NCI-H2227 treated with DMSO at 0.1 percent for 48 hours (cell line): ENCODE measurements around the gene PXDN.
"Not testable (repeated sequence)": the region's sequence is repeated elsewhere in the genome, so short reads cannot be mapped to it uniquely, and the experiment has no call there.

Experiments used
- DNase-seq: peaks from one replicate; lab custom pipeline; 2025; lab: John Stamatoyannopoulos, UW

Gene PXDN, protein sequence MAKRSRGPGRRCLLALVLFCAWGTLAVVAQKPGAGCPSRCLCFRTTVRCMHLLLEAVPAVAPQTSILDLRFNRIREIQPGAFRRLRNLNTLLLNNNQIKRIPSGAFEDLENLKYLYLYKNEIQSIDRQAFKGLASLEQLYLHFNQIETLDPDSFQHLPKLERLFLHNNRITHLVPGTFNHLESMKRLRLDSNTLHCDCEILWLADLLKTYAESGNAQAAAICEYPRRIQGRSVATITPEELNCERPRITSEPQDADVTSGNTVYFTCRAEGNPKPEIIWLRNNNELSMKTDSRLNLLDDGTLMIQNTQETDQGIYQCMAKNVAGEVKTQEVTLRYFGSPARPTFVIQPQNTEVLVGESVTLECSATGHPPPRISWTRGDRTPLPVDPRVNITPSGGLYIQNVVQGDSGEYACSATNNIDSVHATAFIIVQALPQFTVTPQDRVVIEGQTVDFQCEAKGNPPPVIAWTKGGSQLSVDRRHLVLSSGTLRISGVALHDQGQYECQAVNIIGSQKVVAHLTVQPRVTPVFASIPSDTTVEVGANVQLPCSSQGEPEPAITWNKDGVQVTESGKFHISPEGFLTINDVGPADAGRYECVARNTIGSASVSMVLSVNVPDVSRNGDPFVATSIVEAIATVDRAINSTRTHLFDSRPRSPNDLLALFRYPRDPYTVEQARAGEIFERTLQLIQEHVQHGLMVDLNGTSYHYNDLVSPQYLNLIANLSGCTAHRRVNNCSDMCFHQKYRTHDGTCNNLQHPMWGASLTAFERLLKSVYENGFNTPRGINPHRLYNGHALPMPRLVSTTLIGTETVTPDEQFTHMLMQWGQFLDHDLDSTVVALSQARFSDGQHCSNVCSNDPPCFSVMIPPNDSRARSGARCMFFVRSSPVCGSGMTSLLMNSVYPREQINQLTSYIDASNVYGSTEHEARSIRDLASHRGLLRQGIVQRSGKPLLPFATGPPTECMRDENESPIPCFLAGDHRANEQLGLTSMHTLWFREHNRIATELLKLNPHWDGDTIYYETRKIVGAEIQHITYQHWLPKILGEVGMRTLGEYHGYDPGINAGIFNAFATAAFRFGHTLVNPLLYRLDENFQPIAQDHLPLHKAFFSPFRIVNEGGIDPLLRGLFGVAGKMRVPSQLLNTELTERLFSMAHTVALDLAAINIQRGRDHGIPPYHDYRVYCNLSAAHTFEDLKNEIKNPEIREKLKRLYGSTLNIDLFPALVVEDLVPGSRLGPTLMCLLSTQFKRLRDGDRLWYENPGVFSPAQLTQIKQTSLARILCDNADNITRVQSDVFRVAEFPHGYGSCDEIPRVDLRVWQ (N-terminal part only)

DNA sequence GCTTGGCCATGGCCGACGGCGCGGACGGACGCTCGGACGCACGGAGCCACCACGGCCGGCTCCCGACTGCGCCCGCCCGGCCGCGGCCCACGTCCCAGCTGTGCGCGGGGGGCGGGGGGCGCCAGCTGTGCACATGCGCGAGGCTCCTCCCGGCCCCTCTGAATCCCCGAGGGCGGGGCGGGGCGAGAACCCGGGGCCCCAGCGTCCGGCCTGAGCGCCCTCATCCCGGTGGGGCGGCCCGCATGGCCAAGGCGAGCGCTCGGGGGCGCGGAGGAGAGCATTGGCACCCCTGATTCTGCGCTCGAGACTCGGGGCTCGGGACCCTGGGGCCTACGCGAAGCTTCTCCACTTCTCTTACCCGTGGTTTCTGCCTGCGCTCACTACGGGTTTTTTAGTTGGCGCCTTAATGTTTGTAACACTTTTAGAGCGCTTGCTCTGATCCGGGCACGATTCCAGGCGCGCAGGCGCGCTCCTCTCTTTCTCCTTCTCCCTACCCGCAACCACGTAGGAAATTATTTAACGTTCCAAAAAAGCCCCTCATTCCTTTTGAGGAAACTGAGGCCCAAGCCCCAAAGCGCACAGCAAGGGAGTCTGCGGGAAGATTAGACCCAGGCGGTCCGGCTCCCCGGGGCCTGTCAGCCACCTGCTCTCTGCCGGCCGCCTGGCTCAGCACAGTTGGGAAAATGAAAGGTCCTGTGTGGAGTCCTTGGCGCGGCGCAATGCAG, at the start of gene PXDN:
PXDN (minus strand) TSS at position 70 of the 725 bp plus-strand sequence; CDS start at position 10, 60 bp downstream.
- DNase-seq, result peak; percentile 42

DNA sequence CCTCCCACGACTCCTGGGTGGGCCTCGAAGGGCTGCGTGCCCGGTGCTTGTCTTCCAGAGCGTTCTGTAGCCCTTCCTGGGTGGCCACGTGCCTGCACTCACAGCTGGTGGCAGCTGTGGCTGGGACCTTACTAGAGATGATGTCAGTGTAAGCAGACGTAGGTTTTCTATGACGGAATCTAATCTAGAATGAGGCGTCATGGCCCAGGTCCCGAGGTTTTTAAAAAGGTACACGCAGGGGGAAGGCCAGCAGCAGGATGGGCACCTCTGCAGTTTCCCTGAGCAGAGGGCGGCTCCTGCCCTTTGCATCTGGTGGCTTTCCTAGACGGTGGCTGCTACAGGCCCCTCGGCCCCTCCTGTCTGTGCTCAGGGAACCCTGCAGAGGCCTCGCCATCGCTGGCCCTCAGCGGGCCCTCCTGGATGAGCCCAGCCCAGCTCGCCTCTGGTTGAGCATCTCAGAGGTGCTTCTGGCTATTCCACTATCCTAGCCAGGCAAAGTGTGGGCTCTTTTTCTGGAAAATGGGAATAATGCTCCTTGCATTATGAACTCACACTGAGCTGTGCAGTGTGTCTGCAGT, 49.6 kb upstream of the PXDN start:
- DNase-seq, result no peak

DNA sequence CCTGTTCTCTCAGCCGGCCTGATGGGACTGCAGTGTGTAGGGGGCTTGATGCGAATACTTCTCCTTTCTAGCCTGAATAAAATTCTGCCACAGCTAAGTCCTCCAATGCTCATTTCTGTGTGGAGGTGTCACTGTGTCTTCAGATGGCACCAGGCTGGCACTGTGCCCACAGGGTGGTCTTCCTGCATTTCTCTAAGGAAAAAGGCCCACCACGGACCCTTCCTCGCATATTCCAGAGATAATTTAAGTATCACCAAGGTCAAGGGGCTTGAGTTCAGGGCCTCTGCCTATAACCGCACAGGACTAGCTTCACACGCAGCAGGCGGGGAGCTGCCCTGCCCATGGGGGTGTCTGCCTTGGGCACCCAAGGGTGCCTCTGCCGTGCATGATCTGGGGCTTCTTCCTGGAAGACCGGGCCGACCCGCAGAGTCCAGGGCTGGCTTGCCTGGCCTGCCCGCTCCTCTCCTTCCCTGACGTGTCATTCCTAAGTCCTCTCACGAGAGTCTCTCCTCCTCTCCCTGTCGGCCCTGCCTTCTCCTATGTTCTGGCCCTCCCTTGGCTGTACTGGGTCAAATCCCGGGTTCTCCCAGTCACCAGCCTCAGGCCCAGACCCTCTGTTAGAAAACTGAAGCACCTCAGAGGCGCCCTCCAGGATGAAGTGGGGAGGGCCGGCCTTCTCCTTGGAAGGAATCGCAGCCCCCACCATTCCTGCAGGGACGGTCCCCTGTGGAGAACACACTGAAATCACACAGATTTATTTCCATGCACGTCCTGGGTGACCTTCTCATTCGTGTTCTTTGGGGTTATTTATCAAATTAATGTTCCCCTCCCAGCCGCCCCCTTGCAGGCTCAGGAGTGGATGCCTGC, 48.9 kb upstream of the PXDN start:
- no peak for DNase-seq

DNA sequence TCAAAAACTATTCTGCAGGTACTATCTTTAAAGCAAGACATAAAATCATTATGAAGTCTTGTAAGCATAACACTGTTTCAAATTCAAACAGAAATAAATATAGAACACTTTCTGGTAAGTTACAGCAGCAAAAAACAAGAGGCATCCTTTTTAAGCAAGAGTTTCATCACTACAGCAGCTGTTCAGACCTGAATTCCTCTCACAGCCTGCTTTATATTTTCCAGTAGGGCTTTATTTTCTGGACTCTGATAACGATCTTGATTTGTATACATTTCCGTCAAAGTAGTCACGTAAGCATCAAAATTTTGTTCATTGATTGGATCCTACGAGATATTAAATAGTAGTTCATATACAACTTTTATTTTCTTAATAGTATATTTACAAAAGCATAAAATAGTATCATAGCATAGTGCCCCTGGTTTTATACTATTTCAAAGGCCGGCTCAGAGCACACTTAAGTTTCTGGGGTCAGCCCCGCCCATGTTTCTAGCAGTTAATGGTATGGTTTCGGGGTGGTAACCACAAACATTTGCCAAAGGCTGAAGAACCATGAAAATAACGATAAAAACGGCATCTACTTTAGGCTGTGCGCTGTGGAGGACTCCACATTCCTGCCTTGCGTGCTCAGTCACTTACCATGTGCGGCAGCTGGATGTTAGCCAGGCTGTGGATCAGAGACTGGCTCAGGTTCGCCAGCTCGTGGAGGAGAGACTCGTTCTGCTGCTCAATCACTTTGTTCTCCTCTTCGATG, 47.5 kb upstream of the PXDN start:
- no peak for DNase-seq

DNA sequence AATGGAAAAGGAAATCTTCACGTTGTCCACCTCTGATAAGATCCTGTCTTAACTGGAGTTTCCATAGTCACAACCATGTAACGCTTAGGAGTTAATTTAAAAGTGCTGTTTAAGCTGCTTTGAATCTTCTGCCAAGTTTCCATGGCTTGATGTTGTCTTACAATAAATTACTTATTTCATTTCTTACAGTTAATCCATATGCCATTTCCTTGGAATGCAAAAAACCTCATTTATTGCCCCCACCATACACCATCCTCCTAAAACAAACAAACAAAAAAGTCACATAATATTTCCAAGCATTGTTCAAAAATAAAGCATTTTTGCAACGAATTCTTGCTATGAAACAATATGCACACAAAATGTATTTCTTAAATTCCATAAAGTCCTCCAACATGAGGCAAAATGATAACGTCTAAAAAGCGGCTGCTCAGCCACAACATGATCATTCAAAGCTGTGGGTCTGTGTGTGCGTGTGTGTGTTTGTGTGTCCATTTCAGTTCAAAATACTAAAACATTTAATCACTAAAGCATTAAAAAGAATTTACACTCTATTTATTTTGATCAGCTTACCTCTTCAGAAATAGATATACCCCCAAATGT, 46.8 kb upstream of the PXDN start:
- no peak for DNase-seq

DNA sequence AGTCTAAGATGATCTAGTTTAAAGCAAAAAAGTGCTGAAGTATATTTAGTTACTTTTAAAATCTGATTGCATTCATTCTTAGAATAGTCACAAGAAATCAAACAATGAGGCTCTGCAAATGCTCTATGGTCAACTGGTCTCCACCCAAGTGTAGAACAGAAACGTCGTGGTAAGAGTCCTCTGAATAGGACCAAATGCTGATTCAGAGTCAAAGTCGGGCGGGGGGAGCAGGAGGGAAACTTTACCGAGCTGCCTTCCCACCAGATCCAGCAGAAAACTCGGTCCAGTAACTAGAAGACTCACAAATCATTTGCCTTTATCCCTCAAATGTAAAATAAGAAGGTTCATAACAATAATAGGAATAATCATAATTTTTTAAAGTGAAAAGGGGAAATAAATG, 46.2 kb upstream of the PXDN start:
- no peak for DNase-seq

DNA sequence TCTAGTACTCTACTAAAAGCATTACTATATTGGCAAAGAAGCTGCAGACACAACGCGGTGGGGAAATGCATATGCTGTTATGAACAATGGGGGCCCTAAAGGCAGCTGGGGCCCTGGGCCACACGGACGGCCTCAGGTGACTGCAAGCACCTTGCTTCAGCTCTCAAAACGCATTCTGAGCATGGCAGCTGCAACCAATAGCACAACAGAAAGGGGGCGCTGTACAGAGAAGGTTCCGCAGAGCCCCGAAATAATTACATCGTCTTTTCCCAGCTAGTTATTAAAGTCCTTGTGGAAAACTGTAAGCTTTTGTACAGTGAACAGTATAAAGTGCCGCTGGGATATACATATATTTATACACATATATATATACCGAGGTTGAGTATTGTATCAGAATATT, 45.3 kb upstream of the PXDN start:
- no peak for DNase-seq

DNA sequence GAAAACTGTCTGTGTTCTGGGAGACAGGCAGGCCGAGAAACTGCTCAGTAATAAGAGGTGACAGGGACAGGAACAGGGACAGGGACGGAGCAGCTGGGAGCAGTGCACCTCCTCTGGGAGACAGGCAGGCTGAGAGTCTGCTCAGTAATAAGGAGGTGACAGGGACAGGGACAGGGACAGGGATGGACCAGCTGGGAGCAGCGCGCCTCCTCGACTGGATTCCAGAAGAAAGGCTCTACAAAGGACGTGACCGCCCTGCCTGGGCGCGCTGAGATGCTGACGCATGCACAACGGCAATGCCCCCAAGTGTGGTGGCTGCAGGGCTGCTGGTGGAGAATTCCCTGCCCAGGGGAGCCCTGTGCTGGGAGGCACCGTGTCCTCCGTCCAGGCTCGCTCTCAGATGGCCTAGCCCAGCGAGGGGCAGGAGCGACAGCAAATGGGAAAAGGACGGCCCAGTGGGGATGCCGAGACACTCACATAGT, 44.2 kb upstream of the PXDN start:
- no peak for DNase-seq

DNA sequence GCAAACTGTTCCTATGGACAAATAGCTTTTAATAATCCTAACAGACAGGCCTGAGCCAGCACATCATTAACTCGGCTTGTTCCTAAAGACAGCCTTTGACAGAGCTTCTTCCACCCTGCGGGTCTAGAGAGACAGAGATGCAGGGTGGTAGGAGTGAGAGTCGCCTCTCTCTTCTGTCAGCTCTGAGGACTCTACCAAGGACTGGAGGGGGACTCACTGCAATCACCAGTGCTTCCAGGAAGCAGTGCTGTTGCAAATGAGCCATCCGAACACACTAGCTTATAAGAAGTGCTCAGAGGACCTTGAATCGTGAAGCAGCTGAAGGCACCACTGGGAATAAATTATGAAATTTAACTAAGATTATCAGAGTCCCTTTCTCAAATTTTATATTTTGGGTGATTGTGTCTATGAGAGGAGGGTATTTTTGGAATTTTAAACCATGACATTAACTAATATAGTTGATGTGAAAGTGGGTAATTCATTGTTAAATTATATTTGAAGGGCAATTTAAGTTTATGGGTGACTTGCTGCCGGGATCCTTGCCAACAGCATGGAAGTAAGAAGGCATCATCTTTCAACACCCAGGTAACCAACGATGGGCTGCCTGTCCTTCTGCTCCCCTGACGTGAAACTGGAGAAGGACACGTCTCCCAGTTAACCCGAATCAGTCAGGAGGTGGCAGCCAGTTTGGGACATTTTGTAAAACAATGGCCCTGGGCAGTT, 43.6 kb upstream of the PXDN start:
- no peak for DNase-seq

DNA sequence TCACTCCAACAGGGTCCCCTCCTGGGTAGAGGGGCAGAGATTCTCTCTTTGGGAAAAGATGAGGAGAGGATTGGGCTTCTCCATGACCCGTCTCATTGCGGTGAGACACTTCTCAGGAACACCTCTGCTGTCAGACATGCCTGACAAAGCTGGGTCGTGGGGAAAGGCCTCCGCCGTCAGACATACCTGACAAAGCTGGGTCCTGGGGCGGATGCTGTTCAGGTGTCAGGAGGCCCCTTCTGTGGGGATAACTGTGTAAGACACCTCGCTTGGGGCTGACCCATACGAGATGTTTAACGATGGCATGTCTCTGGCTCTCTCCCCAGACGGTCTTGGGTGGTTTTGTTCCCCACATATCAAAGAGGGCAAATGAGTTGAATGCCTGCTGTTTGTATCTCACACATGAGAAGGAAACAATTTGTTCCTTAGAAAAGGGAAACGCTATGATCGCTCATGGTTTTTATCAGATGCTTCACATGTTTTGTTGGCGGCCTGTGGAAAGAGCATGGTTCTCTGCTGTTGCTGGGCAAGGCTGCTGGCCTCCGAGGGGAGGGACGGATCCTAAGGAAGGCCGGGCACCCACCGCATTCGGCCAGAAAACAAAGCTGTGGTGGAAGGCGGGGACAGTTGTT, 40.8 kb upstream of the PXDN start:
- no peak for DNase-seq

DNA sequence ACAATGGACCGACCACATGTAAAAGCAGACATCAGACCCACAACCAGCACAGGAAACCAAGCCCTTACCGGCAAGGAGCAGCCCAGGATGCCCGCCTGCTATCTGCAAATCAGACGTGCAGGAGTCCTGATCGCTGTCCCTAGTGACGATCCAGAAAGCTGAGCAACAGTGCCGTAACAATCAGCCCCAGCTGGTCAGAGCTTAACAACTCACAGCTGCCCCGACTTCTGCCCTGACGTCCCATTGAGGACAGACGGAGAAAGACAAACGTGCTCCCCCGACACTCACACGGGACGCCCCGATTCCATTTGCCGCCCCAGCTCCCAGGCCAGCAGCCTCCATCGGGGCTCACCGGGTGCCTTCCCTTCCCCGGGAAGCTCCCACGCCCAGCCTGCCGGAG, 39.8 kb upstream of the PXDN start:
- DNase-seq, result no peak

DNA sequence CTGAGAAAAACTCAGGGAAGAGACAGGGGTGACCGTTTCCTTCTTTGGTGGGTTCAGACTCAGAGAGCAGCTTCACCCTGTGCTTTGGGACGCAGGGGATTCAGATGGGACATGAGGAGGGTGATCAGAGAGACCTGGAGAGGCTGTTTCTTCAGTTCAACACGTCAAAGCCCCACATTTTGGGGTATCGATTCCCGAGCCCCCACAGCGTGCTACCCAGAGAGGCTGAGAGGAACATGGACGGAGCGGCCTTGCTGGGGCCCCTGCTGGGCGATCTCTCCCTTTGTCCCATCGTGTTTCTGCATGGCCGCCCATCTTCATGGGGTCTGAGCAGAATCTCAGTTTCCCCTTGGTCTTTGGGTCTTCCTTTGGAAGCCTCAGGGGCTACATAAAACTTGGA, 38.2 kb upstream of the PXDN start:
- no peak for DNase-seq

DNA sequence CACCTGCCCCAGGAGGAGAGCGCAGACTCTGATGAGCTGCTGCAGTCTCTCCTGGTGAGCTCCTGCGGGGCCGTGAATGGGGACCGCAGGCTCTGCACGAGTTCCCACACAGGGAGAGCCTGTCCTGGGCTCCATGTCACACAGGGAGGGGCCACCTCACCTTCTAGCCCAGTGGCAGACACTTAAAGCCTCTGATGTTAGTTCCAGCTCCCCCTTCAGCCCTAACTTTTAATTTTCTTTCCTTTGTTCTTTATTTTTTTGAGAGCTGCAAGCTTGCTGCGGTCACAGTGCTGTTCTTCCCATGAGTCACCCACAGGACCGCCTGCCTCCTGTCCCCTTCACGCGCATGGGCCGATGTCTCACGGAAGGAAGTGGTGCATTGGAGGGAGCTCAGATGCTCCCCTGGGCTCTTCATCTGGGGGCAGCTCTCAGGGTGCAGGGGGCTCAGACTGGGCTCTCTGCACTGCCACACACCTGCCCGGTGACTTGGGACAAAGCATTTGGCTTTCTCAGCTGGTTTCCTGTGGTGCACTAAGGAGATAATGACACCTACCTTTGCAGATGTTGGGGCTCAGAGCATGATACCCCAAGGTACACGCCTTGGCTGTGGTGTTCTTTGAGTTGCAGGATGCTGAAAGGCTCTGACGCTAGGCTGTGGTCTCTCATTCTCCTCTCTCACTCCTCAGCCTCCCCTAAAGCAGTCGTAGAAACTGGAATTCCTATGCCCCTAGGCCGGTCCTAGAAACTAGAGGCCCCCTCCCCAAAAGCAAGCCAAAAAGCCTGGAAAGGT, 37.2 kb upstream of the PXDN start:
- DNase-seq, result no peak

DNA sequence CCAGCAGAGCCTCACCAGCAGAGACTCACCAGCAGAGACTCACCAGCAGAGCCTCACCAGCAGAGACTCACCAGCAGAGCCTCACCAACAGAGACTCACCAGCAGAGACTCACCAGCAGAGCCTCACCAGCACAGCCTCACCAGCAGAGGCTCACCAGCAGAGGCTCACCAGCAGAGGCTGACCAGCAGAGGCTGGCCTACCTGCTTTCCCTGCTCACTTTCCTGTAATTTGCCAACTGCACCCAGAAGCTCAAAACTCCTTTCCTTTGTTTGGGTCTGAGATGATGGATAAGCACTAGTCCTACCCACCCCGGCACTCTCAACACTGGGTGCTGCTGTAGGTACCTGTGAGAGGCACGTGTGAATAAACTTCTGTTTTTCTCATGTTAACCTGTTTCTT, 36.4 kb upstream of the PXDN start:
- no peak for DNase-seq

DNA sequence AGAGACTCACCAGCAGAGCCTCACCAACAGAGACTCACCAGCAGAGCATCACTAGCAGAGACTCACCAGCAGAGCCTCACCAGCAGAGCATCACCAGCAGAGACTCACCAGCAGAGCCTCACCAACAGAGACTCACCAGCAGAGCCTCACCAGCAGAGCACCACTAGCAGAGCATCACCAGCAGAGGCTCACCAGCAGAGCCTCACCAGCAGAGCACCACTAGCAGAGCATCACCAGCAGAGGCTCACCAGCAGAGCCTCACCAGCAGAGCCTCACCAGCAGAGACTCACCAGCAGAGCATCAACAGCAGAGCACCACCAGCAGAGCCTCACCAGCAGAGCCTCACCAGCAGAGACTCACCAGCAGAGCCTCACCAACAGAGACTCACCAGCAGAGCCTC, 35.7 kb upstream of the PXDN start:
- not testable (repeated sequence) for DNase-seq

DNA sequence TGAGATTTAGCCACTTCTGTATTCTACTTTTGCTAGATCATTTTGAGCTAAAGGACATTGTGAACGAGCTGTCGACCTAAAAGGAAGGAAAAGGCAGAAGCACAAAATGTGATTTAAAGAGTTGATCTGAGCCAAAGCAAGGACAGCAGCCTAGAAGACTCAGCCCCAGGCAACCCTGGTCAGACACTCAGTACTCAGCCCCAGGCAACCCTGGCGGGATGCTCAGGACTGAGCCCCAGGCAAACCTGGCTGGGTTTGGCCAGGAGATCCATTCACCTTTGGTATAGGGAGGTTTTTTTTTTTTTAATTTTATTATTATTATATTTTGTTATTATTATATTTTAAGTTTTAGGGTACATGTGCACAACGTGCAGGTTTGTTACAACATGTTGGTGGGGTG, 34.3 kb upstream of the PXDN start:
- no peak for DNase-seq

DNA sequence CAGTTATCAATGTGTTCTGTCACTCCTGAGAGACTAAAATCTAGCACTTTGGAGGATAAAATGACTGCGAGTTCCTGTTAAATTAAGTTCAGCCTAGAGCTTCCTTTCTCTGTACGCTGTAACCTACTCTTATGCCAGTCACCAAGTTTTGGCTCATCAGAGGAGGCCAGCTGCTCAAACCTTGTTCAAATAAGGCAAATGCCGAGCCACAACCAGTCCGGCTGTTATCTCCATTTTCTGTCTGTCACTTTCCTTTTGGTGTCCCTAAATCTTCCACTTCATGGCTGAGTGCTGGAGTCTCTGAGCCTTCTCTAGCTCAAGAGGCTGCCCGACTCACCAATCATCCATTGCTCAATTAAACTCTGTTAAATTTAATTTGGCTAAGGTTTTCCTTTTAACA, 33.5 kb upstream of the PXDN start:
- DNase-seq, result no peak
